GM21529 (cell line): Measurements from ENCODE around the gene ZAR1.
"Not testable (repeated sequence)": the region's sequence is repeated elsewhere in the genome, so short reads cannot be mapped to it uniquely, and the experiment has no call there.

Source experiments
- ATAC-seq: cut with Tn5 transposase; IDR thresholded peaks from one replicate; pipeline ENCODE4 v1.9.1; 2021; ENCODE audit not compliant: unreplicated experiment

ZAR1 gene

DNA sequence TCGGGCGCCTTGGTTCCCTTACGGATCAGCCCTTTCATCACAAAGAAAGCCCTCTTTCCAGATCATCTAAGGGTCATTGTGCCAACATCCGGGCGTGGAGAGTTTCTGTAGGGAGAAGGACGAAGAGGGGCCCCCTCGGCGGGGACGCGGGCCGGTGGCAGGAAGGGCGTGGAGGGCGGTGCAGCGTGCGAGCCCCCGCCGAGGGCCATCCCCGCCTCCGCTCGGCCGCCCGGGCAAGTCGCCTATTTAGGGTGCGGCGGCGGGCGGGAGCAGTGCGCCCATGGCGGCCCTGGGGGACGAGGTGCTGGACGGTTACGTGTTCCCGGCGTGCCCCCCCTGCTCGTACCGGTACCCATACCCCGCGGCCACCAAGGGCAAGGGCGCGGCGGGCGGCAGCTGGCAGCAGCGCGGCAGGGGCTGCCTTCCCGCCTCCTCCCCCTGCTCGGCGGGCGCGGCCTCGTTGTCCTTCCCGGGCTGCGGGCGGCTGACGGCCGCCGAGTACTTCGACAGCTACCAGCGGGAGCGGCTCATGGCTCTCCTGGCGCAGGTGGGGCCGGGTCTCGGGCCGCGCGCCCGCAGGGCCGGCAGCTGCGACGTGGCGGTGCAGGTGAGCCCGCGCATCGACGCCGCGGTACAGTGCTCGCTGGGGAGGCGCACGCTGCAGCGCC, at the start of gene ZAR1:
ZAR1 (plus strand) TSS at position 241 of the 668 bp plus-strand sequence; CDS start at position 281, 40 bp downstream.
- ATAC-seq = no peak

DNA sequence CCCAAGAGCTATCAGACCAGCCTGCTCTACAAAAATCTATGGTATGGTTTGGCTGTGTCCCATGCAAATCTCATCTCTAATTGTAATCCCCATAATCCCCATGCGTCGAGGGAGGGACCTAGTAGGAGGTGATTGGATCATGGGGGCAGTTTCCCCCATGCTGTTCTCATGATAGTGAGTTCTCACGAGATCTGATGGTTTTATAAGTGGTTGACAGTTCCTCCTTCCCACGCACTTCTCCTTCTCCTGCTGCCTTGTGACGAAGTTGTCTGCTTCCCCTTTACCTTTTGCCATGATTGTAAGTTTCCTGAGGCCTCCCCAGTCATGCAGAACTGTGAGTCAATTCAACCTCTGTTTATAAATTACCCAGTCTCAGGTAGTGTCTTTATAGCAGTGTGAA, 49.1 kb upstream of the ZAR1 start:
- not testable (repeated sequence) for ATAC-seq

DNA sequence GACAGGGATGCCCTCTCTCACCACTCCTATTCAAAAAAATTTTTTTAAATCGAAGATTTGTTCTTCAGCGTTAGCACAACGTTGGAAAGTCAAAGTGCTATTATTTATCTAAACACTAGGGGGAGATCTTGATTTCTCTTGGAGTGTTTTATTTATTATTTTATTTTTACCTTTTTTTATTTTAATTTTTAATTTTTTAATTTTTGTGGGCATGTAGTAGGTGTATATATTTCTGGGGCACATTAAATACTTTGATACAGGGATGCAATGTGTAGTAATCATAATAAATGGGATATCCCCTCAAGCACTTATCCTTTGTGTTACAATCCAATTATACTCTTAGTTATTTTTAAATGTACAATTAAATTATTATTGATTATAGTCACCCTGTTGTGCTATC, 44.3 kb upstream of the ZAR1 start:
- ATAC-seq = no peak

- no peak for ATAC-seq
Observed at GRCh38 chr4:48446642-48447041, 43.4 kb upstream of the ZAR1 start.

- no peak for ATAC-seq
Observed at GRCh38 chr4:48449151-48449550, 40.9 kb upstream of the ZAR1 start.

DNA sequence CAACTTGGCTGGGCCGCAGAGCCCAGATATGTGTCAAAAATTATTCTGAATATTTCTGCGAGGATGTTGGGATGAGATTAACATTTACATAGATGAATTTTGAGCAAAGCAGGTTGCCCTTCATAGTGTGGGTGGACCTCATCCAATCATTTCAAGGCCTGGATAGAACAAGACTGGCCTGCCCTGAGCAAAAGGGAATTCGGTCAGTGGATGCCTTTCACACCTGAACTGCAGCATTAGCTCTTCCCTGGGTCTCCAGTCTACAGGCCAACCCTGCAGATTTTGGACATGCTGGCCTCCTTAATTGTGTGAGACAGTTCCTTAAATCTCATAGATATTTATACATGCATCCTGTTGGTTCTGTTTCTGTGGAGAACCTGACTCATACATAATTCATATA, 39.3 kb upstream of the ZAR1 start:
- ATAC-seq = no peak

DNA sequence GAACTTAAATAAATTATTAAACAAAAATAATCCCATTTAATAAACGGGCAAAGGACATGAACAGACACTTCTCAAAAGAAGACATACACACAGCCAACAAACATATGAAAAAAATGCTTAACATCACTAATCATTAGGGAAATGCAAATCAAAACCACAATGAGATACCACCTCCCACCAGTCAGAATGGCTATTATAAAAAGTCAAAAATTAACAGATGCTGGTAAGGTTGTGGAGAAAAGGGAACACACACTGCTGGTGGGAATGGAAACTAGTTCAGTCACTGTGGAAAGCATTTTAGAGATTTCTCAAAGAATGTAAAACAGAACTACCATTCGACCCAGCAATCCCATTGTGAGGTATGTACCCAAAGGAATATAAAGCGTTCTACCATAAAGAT, 38.4 kb upstream of the ZAR1 start:
- ATAC-seq = not testable (repeated sequence)

- ATAC-seq = no peak
Observed at GRCh38 chr4:48454591-48454990, 35.5 kb upstream of the ZAR1 start.

DNA sequence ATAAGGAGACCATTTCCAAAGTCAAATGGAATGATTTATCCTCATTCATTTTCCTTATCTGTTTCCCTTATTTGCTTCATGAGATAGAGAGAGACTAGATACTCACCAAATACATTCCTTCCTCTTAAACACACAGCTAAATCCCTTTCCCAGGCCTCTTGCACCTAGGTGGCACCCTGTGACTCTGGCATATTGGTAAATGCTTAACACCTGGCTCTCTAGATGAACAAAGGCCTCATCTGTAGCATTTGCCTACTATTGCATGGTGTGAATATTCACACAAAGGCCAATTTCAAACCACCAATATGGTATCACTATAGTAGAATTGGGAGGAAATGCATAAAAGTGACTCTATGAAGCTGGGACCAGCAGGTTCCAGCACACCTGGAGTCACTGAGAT, 29.1 kb upstream of the ZAR1 start:
- no peak for ATAC-seq

DNA sequence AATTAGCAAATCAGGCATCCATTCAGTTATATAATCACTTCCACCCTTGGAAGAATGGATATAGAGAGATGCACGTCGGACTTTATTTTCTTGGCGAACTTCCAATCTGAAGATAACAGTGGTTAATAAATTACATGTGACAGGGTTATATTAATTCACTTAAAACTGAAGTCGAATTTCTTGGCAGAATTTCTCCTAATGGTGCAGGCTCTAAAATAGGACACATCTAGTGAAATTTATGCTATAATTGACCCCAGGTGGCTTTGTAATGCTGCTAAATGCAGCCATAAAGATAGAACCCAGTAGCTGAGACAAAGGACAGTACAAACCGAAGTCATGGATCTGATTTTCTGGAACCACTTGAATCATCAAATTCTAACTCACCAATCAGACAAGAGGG, 27.7 kb upstream of the ZAR1 start:
- ATAC-seq = no peak

DNA sequence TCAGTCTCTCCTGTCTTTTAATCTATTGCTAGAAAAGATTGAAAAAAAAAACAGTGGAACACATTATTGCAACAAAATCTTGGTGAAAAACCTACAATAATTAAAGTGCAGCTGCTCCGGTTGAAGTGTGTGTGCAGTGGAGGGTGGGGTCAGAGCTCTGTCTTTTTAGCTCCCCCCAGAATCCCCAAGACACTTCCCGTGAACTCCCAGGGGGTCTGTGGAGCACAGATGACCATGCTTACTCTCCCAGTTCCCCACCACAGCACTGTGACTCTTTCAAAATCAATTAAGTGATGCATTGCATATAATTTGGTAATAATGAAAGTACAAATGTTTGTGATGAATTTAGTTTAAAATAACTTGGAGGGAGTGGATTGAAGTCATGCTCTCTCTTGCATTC, 22.6 kb upstream of the ZAR1 start:
- ATAC-seq = no peak

DNA sequence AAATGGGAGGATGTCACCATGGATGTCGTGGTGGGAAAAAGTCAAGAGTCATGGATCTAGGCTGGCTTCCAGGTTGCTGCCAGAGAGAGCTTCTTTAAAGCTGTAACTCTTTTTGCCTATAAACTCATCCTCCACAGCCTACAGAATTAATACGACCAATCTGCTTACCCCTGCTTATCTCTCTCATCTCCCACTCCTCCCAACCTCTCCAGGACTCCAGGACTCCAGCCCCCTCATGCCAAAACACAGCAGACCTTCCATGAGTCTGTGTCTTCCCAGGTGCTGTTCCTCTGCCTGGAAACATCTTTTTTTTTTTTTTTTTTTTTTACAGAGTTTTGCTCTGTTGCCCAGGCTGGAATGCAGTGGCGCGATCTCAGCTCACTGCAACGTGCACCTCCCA, 22.2 kb upstream of the ZAR1 start:
- no peak for ATAC-seq

DNA sequence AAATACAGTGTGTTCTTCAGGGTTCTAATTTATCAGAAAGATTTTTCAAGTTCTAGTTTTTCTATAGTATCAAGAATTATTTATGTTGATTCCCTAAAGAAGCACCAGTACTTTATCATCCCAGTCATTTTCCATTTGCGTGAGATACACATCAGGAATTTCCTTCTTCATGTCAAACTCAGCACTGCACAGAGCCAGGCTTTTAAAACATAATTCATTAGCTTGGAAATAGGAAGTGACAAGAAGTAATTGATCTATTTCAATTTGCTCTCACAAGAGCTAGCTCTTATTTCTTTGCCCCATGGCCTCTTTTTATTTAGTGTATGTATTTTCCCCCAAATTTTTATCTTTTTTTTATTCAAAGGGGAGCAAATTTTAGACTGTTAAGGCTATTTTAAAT, 19.9 kb upstream of the ZAR1 start:
- ATAC-seq = no peak

DNA sequence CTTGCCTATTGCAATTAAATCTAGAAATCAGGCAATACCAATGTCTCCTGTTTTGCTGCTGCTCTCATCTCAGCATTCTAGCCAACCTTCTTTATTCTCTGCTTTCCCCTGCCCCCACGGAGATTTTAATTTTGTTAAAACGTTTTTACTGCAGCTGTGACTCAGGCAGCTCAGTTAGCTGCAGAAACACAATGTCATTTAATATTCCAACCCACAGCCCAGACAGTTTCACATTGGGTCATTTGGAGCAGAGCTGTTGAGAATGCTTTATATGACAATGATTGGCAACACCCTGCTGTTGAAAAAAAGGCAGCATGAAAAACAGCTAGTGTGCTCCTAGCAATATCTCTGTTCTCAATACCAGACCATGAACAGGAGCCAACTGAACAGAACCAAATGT, 19.5 kb upstream of the ZAR1 start:
- ATAC-seq = no peak

- no peak for ATAC-seq
Observed at GRCh38 chr4:48472794-48473193, 17.3 kb upstream of the ZAR1 start.

DNA sequence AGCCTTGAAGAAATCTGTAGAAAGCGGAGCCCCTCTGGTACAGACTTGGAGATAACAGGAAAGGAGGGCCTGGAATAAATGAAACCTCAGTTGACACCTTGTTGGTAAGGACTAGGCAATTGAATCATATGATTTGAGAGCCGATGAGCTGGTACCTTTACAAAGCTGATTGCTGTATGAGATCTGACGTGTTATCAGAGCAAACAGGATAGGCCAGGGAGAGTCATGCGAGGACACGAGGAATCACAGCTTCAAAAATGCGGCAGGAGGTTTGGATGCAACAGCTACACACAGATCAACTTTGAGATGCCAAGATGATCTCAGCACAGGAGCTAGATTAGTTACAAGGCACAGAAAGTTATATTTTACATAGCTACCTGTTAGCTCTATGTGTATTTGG, 14.3 kb upstream of the ZAR1 start:
- no peak for ATAC-seq

GRCh38 chr4:48478273-48478672, 11.8 kb upstream of the ZAR1 start:
- no peak for ATAC-seq

DNA sequence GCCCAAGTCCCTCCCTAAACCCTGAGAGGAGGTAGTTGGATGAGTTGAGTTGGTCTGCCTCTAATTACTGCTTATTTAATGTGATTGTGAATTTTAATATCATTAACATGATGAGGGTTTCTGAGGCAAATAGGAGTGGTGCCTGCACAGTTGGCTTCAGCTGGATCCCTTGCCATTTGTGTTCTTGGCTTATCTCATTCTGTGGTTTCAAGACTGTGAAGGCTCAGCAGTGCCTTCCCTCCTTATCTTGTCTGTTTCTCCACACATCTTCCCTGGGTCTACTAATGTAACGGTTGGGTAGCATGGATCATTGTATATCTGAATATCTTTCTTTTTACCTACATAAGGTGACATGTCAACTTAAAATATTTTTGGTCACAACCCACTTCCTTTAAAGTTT, 8.5 kb upstream of the ZAR1 start:
- ATAC-seq = no peak

DNA sequence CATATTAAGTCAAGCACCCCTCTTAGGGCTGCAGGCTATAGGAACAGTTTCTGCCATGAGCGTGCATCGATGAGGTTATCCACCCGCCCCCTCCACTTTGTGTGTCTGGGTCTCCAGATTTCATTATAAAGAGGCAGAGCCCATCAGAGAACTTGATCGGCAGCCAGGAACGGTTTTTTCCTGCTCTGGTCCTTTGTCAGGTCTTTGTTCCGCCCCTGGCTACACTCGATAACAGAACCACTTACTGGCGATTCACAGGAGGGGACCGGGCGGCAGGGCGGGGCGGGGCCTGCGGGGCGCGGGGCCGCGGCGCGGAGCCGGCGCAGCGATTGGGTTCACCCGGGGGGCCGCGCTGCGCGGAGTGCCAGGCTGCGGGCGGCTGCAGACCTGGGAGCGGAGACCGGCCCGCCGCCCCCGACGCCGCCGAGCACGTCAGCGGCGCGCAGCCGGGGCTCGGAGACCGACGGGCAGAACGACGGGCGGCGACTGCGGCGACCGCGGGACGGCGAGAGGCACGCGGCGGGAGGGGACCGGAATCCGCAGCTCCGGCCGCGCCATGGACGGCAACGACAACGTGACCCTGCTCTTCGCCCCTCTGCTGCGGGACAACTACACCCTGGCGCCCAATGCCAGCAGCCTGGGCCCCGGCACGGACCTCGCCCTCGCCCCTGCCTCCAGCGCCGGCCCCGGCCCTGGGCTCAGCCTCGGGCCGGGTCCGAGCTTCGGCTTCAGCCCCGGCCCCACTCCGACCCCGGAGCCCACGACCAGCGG, 6.9 kb upstream of the ZAR1 start, which contains the start of gene SLC10A4:
SLC10A4 (plus strand) TSS at position 338 of the 771 bp plus-strand sequence; CDS start at position 557, 219 bp downstream.
- no peak for ATAC-seq

DNA sequence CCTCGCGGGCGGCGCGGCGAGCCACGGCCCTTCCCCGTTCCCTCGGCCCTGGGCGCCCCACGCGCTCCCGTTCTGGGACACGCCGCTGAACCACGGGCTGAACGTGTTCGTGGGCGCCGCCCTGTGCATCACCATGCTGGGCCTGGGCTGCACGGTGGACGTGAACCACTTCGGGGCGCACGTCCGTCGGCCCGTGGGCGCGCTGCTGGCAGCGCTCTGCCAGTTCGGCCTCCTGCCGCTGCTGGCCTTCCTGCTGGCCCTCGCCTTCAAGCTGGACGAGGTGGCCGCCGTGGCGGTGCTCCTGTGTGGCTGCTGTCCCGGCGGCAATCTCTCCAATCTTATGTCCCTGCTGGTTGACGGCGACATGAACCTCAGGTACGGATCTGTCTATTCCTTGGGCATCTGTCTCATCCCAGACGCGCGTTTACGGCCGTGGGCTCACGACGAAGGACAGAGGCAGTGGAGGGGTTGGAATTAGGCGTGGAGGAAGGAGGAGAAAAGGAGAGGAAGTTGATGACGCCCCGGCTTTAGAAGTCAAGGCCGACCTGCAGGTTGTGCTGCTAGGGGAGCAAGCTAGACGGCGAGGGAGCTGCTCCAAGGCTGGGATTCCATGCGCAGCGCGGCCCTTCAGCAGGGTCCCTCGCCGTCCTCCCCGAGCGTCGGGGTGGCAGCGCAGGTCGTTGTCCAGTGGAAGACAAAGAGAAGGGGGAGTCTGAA, 6.1 kb upstream of the ZAR1 start:
- no peak for ATAC-seq

GRCh38 chr4:48484494-48485168, 5.4 kb upstream of the ZAR1 start:
- no peak for ATAC-seq

GRCh38 chr4:48489683-48490011, 405 bp upstream of the ZAR1 start:
- ATAC-seq = no peak
